Measurements from ENCODE around the gene MX1.

The MX1 gene

GRCh38 chr21:41453198-41453597 is 27.2 kb downstream of the MX1 start:
- no peak for TF ChIP-seq SPI1 (IDR thresholded peaks at IDR 0.05; ENCODE audit: borderline replicate concordance, low read depth)
- DNase-seq (ENCODE audit: low read depth in 1 of 2, low spot score in 1 of 2) = no peak
- Histone ChIP-seq H3K4me3 (replicated peaks; ENCODE audit: insufficient read depth, low read length) (no peak overlapping the region), H3K27me3 (ENCODE audit: insufficient read depth, poor library complexity, severe bottlenecking) (no peaks in the 10 kb centered on the region), H3K27ac (replicated peaks) (no peak overlapping the region)

- no peak for DNase-seq (ENCODE audit: low read depth in 1 of 2, low spot score in 1 of 2)
- no peak overlapping the region for H3K27ac ChIP-seq (replicated peaks)
- TF ChIP-seq GABPA (IDR thresholded peaks at IDR 0.05; ENCODE audit: low read depth) (no peak), CTCF (IDR thresholded peaks at IDR 0.05; ENCODE audit: insufficient read depth, low read length) (no peak), SPI1 (IDR thresholded peaks at IDR 0.05; ENCODE audit: borderline replicate concordance, low read depth) (no peak), POLR2AphosphoS5 (IDR thresholded peaks at IDR 0.05; ENCODE audit: low read depth) (no peak), REST (IDR thresholded peaks at IDR 0.05; ENCODE audit: insufficient replicate concordance, low read depth) (no peak)
Measured at GRCh38 chr21:41453761-41454160, 27.7 kb downstream of the MX1 start.

GRCh38 chr21:41458121-41458520 is 32.1 kb downstream of the MX1 start:
- TF ChIP-seq POLR2AphosphoS5 (IDR thresholded peaks at IDR 0.05; ENCODE audit: low read depth) (no peak), GABPA (IDR thresholded peaks at IDR 0.05; ENCODE audit: low read depth) (no peak), SPI1 (IDR thresholded peaks at IDR 0.05; ENCODE audit: borderline replicate concordance, low read depth) (no peak), REST (IDR thresholded peaks at IDR 0.05; ENCODE audit: insufficient replicate concordance, low read depth) (no peak), CTCF (IDR thresholded peaks at IDR 0.05; ENCODE audit: insufficient read depth, low read length) (no peak)
- Histone ChIP-seq H3K27me3 (ENCODE audit: insufficient read depth, poor library complexity, severe bottlenecking) (no peaks in the 10 kb centered on the region), H3K4me3 (replicated peaks; ENCODE audit: insufficient read depth, low read length) (no peak overlapping the region), H3K27ac (replicated peaks) (no peak overlapping the region)
- no peak for DNase-seq (ENCODE audit: low read depth in 1 of 2, low spot score in 1 of 2)

More at GRCh38 chr21:41453761-41454160, 27.7 kb downstream of the MX1 start:
- no peak overlapping the region for H3K4me3 ChIP-seq (replicated peaks; ENCODE audit: insufficient read depth, low read length)
- H3K27me3 ChIP-seq (ENCODE audit: insufficient read depth, poor library complexity, severe bottlenecking) = no peaks in the 10 kb centered on the region

- no peak overlapping the region for H3K27ac ChIP-seq (replicated peaks)
- DNase-seq (ENCODE audit: low read depth in 1 of 2, low spot score in 1 of 2) = no peak
Measured at GRCh38 chr21:41458559-41458958, 32.5 kb downstream of the MX1 start.

More at GRCh38 chr21:41458559-41458958, 32.5 kb downstream of the MX1 start:
- TF ChIP-seq CTCF (IDR thresholded peaks at IDR 0.05; ENCODE audit: insufficient read depth, low read length) = no peak
- no peak for TF ChIP-seq POLR2AphosphoS5 (IDR thresholded peaks at IDR 0.05; ENCODE audit: low read depth)
- no peak for TF ChIP-seq GABPA (IDR thresholded peaks at IDR 0.05; ENCODE audit: low read depth)
- no peak for TF ChIP-seq SPI1 (IDR thresholded peaks at IDR 0.05; ENCODE audit: borderline replicate concordance, low read depth)
- TF ChIP-seq REST (IDR thresholded peaks at IDR 0.05; ENCODE audit: insufficient replicate concordance, low read depth) = no peak
- no peaks in the 10 kb centered on the region for H3K27me3 ChIP-seq (ENCODE audit: insufficient read depth, poor library complexity, severe bottlenecking)
- no peak overlapping the region for H3K4me3 ChIP-seq (replicated peaks; ENCODE audit: insufficient read depth, low read length)
